Measurements from ENCODE around the gene RHOC.

DNA sequence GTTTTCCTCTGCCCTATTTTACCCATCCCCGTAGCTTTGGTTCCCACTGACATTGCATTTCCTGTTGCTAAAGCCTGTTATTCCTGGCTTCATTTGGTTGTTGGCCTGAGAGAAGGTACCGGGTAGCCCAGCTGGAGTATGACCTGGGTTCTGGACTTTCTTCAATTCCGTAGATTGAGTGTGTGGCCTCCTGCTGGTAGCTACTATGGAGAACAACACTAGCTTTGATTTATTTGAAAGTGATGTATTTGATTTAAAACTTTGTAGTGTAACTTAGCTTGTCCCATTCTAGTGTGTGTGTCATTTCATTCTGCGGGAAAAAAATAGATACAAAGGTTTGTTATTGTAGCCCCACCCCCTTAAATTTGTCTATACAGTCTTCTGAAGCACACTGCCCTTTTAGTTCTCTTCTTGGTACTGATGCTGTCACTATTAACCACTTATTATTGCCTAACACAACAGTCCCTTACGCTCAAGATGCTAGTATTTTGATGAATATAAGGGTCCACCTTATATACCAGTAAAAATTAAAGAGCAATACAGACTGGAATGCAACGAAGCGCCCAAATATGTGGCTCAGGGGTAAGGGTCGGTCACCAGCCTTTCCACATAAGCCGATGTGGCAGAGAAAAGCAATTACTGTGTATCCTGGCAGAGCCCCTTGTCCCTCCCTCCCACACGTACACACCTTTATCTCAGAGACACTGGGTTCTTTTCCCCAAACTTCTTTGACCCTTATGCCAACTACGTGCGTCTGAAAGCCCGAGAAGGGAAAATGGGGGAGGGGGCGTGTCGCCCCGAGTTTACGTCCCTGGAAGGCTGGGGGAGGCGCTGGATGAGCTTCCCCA is 33.1 kb downstream of the RHOC start:
- TF ChIP-seq, protein P1, sequence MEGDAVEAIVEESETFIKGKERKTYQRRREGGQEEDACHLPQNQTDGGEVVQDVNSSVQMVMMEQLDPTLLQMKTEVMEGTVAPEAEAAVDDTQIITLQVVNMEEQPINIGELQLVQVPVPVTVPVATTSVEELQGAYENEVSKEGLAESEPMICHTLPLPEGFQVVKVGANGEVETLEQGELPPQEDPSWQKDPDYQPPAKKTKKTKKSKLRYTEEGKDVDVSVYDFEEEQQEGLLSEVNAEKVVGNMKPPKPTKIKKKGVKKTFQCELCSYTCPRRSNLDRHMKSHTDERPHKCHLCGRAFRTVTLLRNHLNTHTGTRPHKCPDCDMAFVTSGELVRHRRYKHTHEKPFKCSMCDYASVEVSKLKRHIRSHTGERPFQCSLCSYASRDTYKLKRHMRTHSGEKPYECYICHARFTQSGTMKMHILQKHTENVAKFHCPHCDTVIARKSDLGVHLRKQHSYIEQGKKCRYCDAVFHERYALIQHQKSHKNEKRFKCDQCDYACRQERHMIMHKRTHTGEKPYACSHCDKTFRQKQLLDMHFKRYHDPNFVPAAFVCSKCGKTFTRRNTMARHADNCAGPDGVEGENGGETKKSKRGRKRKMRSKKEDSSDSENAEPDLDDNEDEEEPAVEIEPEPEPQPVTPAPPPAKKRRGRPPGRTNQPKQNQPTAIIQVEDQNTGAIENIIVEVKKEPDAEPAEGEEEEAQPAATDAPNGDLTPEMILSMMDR (IDR thresholded peaks at IDR 0.05), result peak; percentile 53
- TF ChIP-seq EZH2 (IDR thresholded peaks at IDR 0.05; ENCODE audit: borderline replicate concordance, insufficient read depth, low read depth, low read length, poor library complexity, severe bottlenecking), result no peak

Data from B cell (primary cell).